ENCODE results near the gene MYBBP1A. TPM values are rescaled to one million over a fixed set of nuclear protein-coding genes. Genes with fewer than 3 reads are reported as not detected.
A peak's percentile ranks its signal among the peaks of the same experiment; 100 is the strongest.

The MYBBP1A gene
- total RNA-seq, 1 experiment from 2014 or later, result 130 TPM

DNA sequence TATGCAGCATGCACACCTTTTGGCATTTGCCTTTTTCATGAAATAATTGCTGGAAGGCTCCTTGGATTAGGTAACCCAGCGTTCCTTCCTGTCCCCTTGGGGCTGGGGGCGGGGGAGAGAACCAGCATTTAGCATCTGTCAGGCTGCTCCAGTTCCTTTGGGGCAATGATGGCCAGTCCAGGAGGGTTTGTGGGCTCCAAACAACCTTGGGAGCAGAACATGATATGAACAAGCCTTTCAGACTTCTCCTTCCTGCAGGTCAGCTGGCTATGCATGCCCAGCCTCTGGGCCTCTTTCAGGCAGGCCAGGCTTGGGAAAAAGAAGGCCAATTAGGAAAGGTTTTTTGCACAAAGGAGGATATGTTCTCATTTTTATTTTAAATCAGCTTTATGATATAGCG is 28.0 kb upstream of the MYBBP1A start:
- peaks cover 5 to 23% of the 10 kb centered on the region in 2 experiments; a peak in 3 of 4 replicates for H3K4me1 ChIP-seq (ENCODE audit: control insufficient read depth in 1 of 2, insufficient read depth in 2 of 2, low read length in 2 of 2)
- POLR2A ChIA-PET, result no interaction called here

GRCh38 chr17:4582691-4583090 is 27.5 kb upstream of the MYBBP1A start:
- no peak overlapping the region for H2AFZ ChIP-seq (ENCODE audit: low read depth, low read length, poor library complexity, severe bottlenecking)
- H3K9me2 ChIP-seq (ENCODE audit: insufficient read depth), result no peaks in the 10 kb centered on the region
- ChIA-PET RAD21 (ENCODE audit: low non-redundant PET in 1 of 2, low total read pairs in 2 of 2, uncharacterized antibody in 2 of 2, unreplicated experiment in 2 of 2) (no interaction called here), POLR2A (no interaction called here), CTCF (interaction anchor here (0.6 kb wide), 1 partner anchor 18 kb away, joined by 3 read pairs; no protein-coding TSS in a partner anchor)
- no peaks in the 10 kb centered on the region for H3K79me2 ChIP-seq (ENCODE audit: insufficient read depth, low read length)
- ATAC-seq (no peak), DNase-seq (ENCODE audit: low read depth, low spot score) (no peak)
- no peak overlapping the region for H3K4me3 ChIP-seq (replicated peaks in 1 of 2; ENCODE audit: low read depth in 1 of 2, low read length in 2 of 2)
- H4K20me1 ChIP-seq (ENCODE audit: insufficient read depth), result no peaks in the 10 kb centered on the region
- peaks cover 5 to 23% of the 10 kb centered on the region in 2 experiments; a peak in 3 of 4 replicates for H3K4me1 ChIP-seq (ENCODE audit: control insufficient read depth in 1 of 2, insufficient read depth in 2 of 2, low read length in 2 of 2)
- H3K27ac ChIP-seq (ENCODE audit: low read depth, low read length), result no peak overlapping the region
- H3K9ac ChIP-seq (ENCODE audit: low read length), result no peak overlapping the region
- peaks cover 5% of the 10 kb centered on the region; the same call in 1 of the 2 replicates for H3K27me3 ChIP-seq (ENCODE audit: insufficient read depth, low read length)
- no peaks in the 10 kb centered on the region for H3K36me3 ChIP-seq (ENCODE audit: control insufficient read depth in 1 of 2, insufficient read depth in 2 of 2, low read length in 2 of 2)
- BruUV-seq (replicated peaks), result no TSS peak
- no peaks in the 10 kb centered on the region for H3K9me3 ChIP-seq (ENCODE audit: control insufficient read depth in 1 of 2, insufficient read depth in 1 of 2, low read depth in 1 of 2, low read length in 2 of 2)
- H3K4me2 ChIP-seq (ENCODE audit: low read length), result no peak overlapping the region
- intact Hi-C loops (cut with micrococcal nuclease), result no loop called here
- TF ChIP-seq SP1 (IDR thresholded peaks at IDR 0.05; ENCODE audit: low read depth), result no peak
- TF ChIP-seq, protein P1, sequence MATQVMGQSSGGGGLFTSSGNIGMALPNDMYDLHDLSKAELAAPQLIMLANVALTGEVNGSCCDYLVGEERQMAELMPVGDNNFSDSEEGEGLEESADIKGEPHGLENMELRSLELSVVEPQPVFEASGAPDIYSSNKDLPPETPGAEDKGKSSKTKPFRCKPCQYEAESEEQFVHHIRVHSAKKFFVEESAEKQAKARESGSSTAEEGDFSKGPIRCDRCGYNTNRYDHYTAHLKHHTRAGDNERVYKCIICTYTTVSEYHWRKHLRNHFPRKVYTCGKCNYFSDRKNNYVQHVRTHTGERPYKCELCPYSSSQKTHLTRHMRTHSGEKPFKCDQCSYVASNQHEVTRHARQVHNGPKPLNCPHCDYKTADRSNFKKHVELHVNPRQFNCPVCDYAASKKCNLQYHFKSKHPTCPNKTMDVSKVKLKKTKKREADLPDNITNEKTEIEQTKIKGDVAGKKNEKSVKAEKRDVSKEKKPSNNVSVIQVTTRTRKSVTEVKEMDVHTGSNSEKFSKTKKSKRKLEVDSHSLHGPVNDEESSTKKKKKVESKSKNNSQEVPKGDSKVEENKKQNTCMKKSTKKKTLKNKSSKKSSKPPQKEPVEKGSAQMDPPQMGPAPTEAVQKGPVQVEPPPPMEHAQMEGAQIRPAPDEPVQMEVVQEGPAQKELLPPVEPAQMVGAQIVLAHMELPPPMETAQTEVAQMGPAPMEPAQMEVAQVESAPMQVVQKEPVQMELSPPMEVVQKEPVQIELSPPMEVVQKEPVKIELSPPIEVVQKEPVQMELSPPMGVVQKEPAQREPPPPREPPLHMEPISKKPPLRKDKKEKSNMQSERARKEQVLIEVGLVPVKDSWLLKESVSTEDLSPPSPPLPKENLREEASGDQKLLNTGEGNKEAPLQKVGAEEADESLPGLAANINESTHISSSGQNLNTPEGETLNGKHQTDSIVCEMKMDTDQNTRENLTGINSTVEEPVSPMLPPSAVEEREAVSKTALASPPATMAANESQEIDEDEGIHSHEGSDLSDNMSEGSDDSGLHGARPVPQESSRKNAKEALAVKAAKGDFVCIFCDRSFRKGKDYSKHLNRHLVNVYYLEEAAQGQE (IDR thresholded peaks at IDR 0.05; ENCODE audit: low read depth), result no peak
- no peak for TF ChIP-seq EGR1 (IDR thresholded peaks at IDR 0.05; ENCODE audit: low read depth)
- TF ChIP-seq, protein P2, sequence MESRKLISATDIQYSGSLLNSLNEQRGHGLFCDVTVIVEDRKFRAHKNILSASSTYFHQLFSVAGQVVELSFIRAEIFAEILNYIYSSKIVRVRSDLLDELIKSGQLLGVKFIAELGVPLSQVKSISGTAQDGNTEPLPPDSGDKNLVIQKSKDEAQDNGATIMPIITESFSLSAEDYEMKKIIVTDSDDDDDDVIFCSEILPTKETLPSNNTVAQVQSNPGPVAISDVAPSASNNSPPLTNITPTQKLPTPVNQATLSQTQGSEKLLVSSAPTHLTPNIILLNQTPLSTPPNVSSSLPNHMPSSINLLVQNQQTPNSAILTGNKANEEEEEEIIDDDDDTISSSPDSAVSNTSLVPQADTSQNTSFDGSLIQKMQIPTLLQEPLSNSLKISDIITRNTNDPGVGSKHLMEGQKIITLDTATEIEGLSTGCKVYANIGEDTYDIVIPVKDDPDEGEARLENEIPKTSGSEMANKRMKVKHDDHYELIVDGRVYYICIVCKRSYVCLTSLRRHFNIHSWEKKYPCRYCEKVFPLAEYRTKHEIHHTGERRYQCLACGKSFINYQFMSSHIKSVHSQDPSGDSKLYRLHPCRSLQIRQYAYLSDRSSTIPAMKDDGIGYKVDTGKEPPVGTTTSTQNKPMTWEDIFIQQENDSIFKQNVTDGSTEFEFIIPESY (IDR thresholded peaks at IDR 0.05; ENCODE audit: extremely low read depth, insufficient replicate concordance, low read length), result no peak
- no peak for TF ChIP-seq RAD21 (IDR thresholded peaks at IDR 0.05; ENCODE audit: low read depth)
- no peak for TF ChIP-seq SIN3A (IDR thresholded peaks at IDR 0.05; ENCODE audit: low read depth)
- TF ChIP-seq POLR2AphosphoS5 (IDR thresholded peaks at IDR 0.05; ENCODE audit: low read depth, low read length), result no peak
- TF ChIP-seq ZFX (IDR thresholded peaks at IDR 0.05), result no peak
- TF ChIP-seq ELF1 (IDR thresholded peaks at IDR 0.05; ENCODE audit: borderline replicate concordance, low read depth), result no peak
- TF ChIP-seq EZH2 (IDR thresholded peaks at IDR 0.05), result no peak
- TF ChIP-seq POLR2A (IDR thresholded peaks at IDR 0.05; ENCODE audit: borderline replicate concordance, extremely low read depth, insufficient read depth, insufficient read length), result no peak
- no peak for TF ChIP-seq CTCF (IDR thresholded peaks at IDR 0.05 in 2 of 3, conservative IDR thresholded peaks at IDR 0.05 in 1 of 3; ENCODE audit: borderline replicate concordance in 1 of 3, insufficient read depth in 1 of 3, low read depth in 2 of 3, low read length in 2 of 3)

More for the DNA sequence above, 28.0 kb upstream of the MYBBP1A start:
- Histone ChIP-seq H3K27ac (ENCODE audit: low read depth, low read length) (no peak overlapping the region), H3K79me2 (ENCODE audit: insufficient read depth, low read length) (no peaks in the 10 kb centered on the region), H3K27me3 (ENCODE audit: insufficient read depth, low read length) (peaks cover 5% of the 10 kb centered on the region; the same call in 1 of the 2 replicates), H3K36me3 (ENCODE audit: control insufficient read depth in 1 of 2, insufficient read depth in 2 of 2, low read length in 2 of 2) (no peaks in the 10 kb centered on the region), H4K20me1 (ENCODE audit: insufficient read depth) (no peaks in the 10 kb centered on the region), H2AFZ (ENCODE audit: low read depth, low read length, poor library complexity, severe bottlenecking) (no peak overlapping the region), H3K9me3 (ENCODE audit: control insufficient read depth in 1 of 2, insufficient read depth in 1 of 2, low read depth in 1 of 2, low read length in 2 of 2) (no peaks in the 10 kb centered on the region), H3K9me2 (ENCODE audit: insufficient read depth) (no peaks in the 10 kb centered on the region), H3K9ac (ENCODE audit: low read length) (no peak overlapping the region), H3K4me3 (replicated peaks in 1 of 2; ENCODE audit: low read depth in 1 of 2, low read length in 2 of 2) (no peak overlapping the region), H3K4me2 (ENCODE audit: low read length) (peak overlapping the region; percentile 98)
- ChIA-PET RAD21 (ENCODE audit: low non-redundant PET in 1 of 2, low total read pairs in 2 of 2, uncharacterized antibody in 2 of 2, unreplicated experiment in 2 of 2) (no interaction called here), CTCF (interaction anchor here (2.0 kb wide), 1 partner anchor 16 kb away, joined by 19 read pairs; no protein-coding TSS in a partner anchor)
- intact Hi-C loops (cut with micrococcal nuclease), result no loop called here
- BruUV-seq (replicated peaks), result no TSS peak
- DNase-seq (ENCODE audit: low read depth, low spot score) (no peak), ATAC-seq (no peak)
- TF ChIP-seq JUND (IDR thresholded peaks at IDR 0.05), result no peak
- TF ChIP-seq, protein P3, sequence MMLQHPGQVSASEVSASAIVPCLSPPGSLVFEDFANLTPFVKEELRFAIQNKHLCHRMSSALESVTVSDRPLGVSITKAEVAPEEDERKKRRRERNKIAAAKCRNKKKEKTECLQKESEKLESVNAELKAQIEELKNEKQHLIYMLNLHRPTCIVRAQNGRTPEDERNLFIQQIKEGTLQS (IDR thresholded peaks at IDR 0.05), result no peak
